ENCODE data around the gene LYRM9. TPM values are rescaled to one million over a fixed set of nuclear protein-coding genes. Genes with fewer than 3 reads are reported as not detected.

The LYRM9 gene
- total RNA-seq, 1 donor from 2014 or later = 3.5 TPM

GRCh38 chr17:27879987-27880608 lies 13.1 kb downstream of the LYRM9 start:
- Histone ChIP-seq H3K9ac (ENCODE audit: low read length) (no peak overlapping the region), H3K27ac (ENCODE audit: low read depth, low read length) (no peak overlapping the region), H3K4me1 (ENCODE audit: insufficient read depth, low read length) (no peaks in the 10 kb centered on the region), H3K9me3 (ENCODE audit: insufficient read depth, low read depth, low read length) (no peaks in the 10 kb centered on the region), H2AFZ (ENCODE audit: low read depth, low read length) (no peak overlapping the region), H3K79me2 (ENCODE audit: insufficient read depth, low read length) (no peaks in the 10 kb centered on the region), H3K27me3 (ENCODE audit: insufficient read depth, low read length) (no peaks in the 10 kb centered on the region), H4K20me1 (ENCODE audit: insufficient read depth, low read length) (no peaks in the 10 kb centered on the region), H3K36me3 (ENCODE audit: insufficient read depth, low read length) (no peaks in the 10 kb centered on the region), H3K4me3 (ENCODE audit: insufficient read depth, low read depth, low read length) (no peak overlapping the region), H3K4me2 (ENCODE audit: low read length) (no peak overlapping the region)
- FAIRE-seq (no peak), DNase-seq (ENCODE audit: low read depth) (peak; percentile 9)
- Mint-ChIP-seq H3K27me3 (ENCODE audit: low read depth, unreplicated experiment) (peaks cover 21% of the 10 kb centered on the region), H3K4me1 (ENCODE audit: low read depth, unreplicated experiment) (no peaks in the 10 kb centered on the region), H3K9me3 (ENCODE audit: unreplicated experiment) (no peaks in the 10 kb centered on the region), H3K27ac (ENCODE audit: unreplicated experiment) (no peak overlapping the region), H3K4me3 (ENCODE audit: unreplicated experiment) (no peak overlapping the region), H3K36me3 (ENCODE audit: low read depth, unreplicated experiment) (no peaks in the 10 kb centered on the region)
- TF ChIP-seq EZH2 (IDR thresholded peaks at IDR 0.05; ENCODE audit: insufficient read depth, low read length) = no peak
- peak; percentile 84 for TF ChIP-seq CTCF (IDR thresholded peaks at IDR 0.05; ENCODE audit: insufficient read depth, low read depth, low read length)

- no peak for TF ChIP-seq CTCF (IDR thresholded peaks at IDR 0.05; ENCODE audit: insufficient read depth, low read depth, low read length)
- H3K4me1 ChIP-seq (ENCODE audit: insufficient read depth, low read length) = no peaks in the 10 kb centered on the region
- FAIRE-seq (no peak), DNase-seq (ENCODE audit: low read depth) (no peak)
- H3K9ac ChIP-seq (ENCODE audit: low read length) = no peak overlapping the region
- no peak overlapping the region for H3K27ac Mint-ChIP-seq (ENCODE audit: unreplicated experiment)
- H3K36me3 Mint-ChIP-seq (ENCODE audit: low read depth, unreplicated experiment) = no peaks in the 10 kb centered on the region
- no peak overlapping the region for H3K27ac ChIP-seq (ENCODE audit: low read depth, low read length)
- H3K36me3 ChIP-seq (ENCODE audit: insufficient read depth, low read length) = no peaks in the 10 kb centered on the region
- H3K4me3 ChIP-seq (ENCODE audit: insufficient read depth, low read depth, low read length) = no peak overlapping the region
- no peaks in the 10 kb centered on the region for H3K79me2 ChIP-seq (ENCODE audit: insufficient read depth, low read length)
- no peak overlapping the region for H3K4me2 ChIP-seq (ENCODE audit: low read length)
- H3K27me3 Mint-ChIP-seq (ENCODE audit: low read depth, unreplicated experiment) = peaks cover 20% of the 10 kb centered on the region
- no peaks in the 10 kb centered on the region for H3K4me1 Mint-ChIP-seq (ENCODE audit: low read depth, unreplicated experiment)
- H3K9me3 Mint-ChIP-seq (ENCODE audit: unreplicated experiment) = no peaks in the 10 kb centered on the region
- no peaks in the 10 kb centered on the region for H4K20me1 ChIP-seq (ENCODE audit: insufficient read depth, low read length)
- no peaks in the 10 kb centered on the region for H3K27me3 ChIP-seq (ENCODE audit: insufficient read depth, low read length)
- no peak overlapping the region for H3K4me3 Mint-ChIP-seq (ENCODE audit: unreplicated experiment)
- no peaks in the 10 kb centered on the region for H3K9me3 ChIP-seq (ENCODE audit: insufficient read depth, low read depth, low read length)
- H2AFZ ChIP-seq (ENCODE audit: low read depth, low read length) = no peak overlapping the region
These were observed 14.2 kb downstream of the LYRM9 start for GRCh38 chr17:27878776-27879562.

- no peaks in the 10 kb centered on the region for H3K27me3 ChIP-seq (ENCODE audit: insufficient read depth, low read length)
- H3K36me3 ChIP-seq (ENCODE audit: insufficient read depth, low read length) = no peaks in the 10 kb centered on the region
- H3K27ac ChIP-seq (ENCODE audit: low read depth, low read length) = no peak overlapping the region
- Mint-ChIP-seq H3K9me3 (ENCODE audit: unreplicated experiment) (peaks cover 5% of the 10 kb centered on the region), H3K27me3 (ENCODE audit: low read depth, unreplicated experiment) (peaks cover 23% of the 10 kb centered on the region), H3K36me3 (ENCODE audit: low read depth, unreplicated experiment) (no peaks in the 10 kb centered on the region), H3K4me1 (ENCODE audit: low read depth, unreplicated experiment) (no peaks in the 10 kb centered on the region), H3K4me3 (ENCODE audit: unreplicated experiment) (no peak overlapping the region), H3K27ac (ENCODE audit: unreplicated experiment) (no peak overlapping the region)
- H2AFZ ChIP-seq (ENCODE audit: low read depth, low read length) = no peak overlapping the region
- H3K9me3 ChIP-seq (ENCODE audit: insufficient read depth, low read depth, low read length) = no peaks in the 10 kb centered on the region
- H3K9ac ChIP-seq (ENCODE audit: low read length) = no peak overlapping the region
- no peak overlapping the region for H3K4me3 ChIP-seq (ENCODE audit: insufficient read depth, low read depth, low read length)
- no peaks in the 10 kb centered on the region for H3K79me2 ChIP-seq (ENCODE audit: insufficient read depth, low read length)
- peak; percentile 42 for DNase-seq (ENCODE audit: low read depth)
- H3K4me1 ChIP-seq (ENCODE audit: insufficient read depth, low read length) = no peaks in the 10 kb centered on the region
- FAIRE-seq = no peak
- TF ChIP-seq CTCF (IDR thresholded peaks at IDR 0.05; ENCODE audit: insufficient read depth, low read depth, low read length) (no peak), EZH2 (IDR thresholded peaks at IDR 0.05; ENCODE audit: insufficient read depth, low read length) (no peak)
- H4K20me1 ChIP-seq (ENCODE audit: insufficient read depth, low read length) = no peaks in the 10 kb centered on the region
- no peak overlapping the region for H3K4me2 ChIP-seq (ENCODE audit: low read length)
These were observed 19.4 kb downstream of the LYRM9 start for GRCh38 chr17:27873746-27874145.
